ENCODE data around the gene EPS8L1.

- TF ChIP-seq EP300 (IDR thresholded peaks at IDR 0.05; ENCODE audit: borderline replicate concordance in 1 of 2, low read depth in 1 of 2, low read length in 1 of 2): no peak
- no peak for TF ChIP-seq JUND (IDR thresholded peaks at IDR 0.05)
- TF ChIP-seq, protein P1, sequence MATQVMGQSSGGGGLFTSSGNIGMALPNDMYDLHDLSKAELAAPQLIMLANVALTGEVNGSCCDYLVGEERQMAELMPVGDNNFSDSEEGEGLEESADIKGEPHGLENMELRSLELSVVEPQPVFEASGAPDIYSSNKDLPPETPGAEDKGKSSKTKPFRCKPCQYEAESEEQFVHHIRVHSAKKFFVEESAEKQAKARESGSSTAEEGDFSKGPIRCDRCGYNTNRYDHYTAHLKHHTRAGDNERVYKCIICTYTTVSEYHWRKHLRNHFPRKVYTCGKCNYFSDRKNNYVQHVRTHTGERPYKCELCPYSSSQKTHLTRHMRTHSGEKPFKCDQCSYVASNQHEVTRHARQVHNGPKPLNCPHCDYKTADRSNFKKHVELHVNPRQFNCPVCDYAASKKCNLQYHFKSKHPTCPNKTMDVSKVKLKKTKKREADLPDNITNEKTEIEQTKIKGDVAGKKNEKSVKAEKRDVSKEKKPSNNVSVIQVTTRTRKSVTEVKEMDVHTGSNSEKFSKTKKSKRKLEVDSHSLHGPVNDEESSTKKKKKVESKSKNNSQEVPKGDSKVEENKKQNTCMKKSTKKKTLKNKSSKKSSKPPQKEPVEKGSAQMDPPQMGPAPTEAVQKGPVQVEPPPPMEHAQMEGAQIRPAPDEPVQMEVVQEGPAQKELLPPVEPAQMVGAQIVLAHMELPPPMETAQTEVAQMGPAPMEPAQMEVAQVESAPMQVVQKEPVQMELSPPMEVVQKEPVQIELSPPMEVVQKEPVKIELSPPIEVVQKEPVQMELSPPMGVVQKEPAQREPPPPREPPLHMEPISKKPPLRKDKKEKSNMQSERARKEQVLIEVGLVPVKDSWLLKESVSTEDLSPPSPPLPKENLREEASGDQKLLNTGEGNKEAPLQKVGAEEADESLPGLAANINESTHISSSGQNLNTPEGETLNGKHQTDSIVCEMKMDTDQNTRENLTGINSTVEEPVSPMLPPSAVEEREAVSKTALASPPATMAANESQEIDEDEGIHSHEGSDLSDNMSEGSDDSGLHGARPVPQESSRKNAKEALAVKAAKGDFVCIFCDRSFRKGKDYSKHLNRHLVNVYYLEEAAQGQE (IDR thresholded peaks at IDR 0.05; ENCODE audit: low read depth, low read length): no peak
- TF ChIP-seq FOXM1 (IDR thresholded peaks at IDR 0.05; ENCODE audit: low read depth): no peak
- TF ChIP-seq GABPA (IDR thresholded peaks at IDR 0.05; ENCODE audit: low read depth): no peak
- no peak for TF ChIP-seq TEAD4 (IDR thresholded peaks at IDR 0.05; ENCODE audit: borderline replicate concordance, insufficient read depth)
- no peak for TF ChIP-seq CTCF (IDR thresholded peaks at IDR 0.05)
- no peak for TF ChIP-seq FOXJ3 (CRISPR knock-in tag; IDR thresholded peaks at IDR 0.05)
- no peak for TF ChIP-seq GATA2 (CRISPR knock-in tag; IDR thresholded peaks at IDR 0.05)
- no peak for TF ChIP-seq RCOR1 (IDR thresholded peaks at IDR 0.05; ENCODE audit: low read length)
- no peak for TF ChIP-seq RAD21 (IDR thresholded peaks at IDR 0.05; ENCODE audit: low read length)
- TF ChIP-seq USF2 (IDR thresholded peaks at IDR 0.05; ENCODE audit: borderline replicate concordance, low read depth, low read length): no peak
Observed at GRCh38 chr19:55112777-55113569, 37.3 kb downstream of the EPS8L1 start.
